SKM-1 (cell line): ENCODE measurements around the gene ZNF599.
"Not testable (repeated sequence)": the region's sequence is repeated elsewhere in the genome, so short reads cannot be mapped to it uniquely, and the experiment has no call there.

Source experiments
- DNase-seq: peaks from one replicate; lab custom pipeline; 2025; ENCODE audit not compliant: unreplicated experiment; lab: John Stamatoyannopoulos, UW

Gene ZNF599

DNA sequence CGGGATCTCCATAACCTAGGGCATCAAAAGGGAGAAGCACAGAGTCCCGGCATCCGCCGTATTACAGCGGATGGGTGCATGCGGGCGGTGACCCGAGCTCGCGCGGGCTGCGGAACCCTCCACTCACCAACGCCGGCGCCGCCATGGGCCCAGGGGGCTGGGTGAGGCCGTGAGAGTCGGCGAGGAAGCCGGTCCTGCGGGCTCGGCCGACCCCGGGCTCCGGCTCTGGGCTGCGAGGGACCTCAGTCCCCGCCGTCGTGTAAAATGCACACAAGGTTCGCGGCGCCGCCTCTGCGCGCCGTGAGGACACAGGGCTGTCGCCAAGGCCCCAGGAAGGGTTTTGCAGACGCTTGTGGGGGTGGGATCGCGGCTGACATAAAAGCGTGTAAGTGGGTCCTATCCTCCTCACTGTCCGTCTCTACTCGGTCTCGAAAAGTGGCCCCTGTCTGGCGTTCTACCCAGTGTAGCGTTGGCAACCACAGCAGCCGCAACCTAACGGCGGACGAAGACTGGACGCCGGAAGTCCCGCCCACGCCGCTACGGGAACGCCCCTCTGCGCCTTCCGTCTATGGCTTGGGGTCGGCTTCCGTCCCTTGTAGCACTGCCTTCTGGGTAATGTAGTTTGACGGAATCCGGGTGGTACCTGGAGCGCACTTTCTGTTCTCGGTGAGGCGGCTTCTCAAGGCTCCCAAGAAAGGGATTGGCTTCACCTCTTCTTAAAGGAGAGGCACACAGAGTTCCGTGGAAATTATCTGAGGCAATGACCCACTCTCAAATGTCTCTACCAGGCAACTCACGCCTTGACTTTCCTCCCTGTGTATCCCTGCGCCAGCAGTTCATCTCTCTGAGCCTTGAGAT, at the start of gene ZNF599:
Gene ZNF599, minus strand, starts transcription at position 519 of the 858 bp plus-strand sequence. Its CDS starts 374 bp downstream, at position 145.
- DNase-seq: peak; percentile 54

DNA sequence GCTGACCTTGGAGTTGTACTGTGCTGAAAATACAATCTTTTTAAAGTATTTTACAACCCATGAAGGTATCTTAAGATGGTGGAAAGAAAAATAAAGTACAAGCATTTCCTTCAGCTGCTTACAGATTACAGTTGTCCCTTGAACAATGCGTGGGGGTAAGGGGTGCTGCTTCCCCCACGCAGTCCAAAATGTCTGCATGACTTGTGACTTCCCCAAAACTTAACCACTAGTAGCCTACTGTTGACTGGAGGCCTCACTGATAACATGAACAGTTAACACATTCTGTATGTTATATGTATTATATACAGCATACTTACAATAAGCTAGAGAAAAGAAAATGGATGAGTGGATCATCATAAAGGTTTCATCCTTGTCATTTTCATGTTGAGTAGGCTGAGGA, 45.3 kb upstream of the ZNF599 start:
- DNase-seq: no peak

DNA sequence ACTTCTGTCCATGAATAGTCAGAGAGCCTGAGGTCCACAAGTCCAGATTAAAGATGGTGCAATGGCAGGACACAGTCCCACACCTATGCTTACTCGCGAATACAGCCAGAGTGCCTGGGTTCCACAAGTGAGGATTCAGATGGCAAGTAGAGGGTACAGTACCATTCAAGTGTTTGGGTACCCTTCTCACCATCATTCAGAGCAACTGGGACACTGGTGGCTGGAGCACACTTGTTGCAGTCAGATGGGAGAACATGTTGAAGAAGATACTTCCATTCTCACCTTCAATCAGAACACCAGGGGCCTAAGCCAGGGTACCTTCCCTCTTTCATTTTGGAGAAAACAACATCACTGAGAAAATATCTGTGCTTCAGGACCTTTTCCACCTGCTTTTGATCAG, 43.7 kb upstream of the ZNF599 start:
- DNase-seq: no peak

DNA sequence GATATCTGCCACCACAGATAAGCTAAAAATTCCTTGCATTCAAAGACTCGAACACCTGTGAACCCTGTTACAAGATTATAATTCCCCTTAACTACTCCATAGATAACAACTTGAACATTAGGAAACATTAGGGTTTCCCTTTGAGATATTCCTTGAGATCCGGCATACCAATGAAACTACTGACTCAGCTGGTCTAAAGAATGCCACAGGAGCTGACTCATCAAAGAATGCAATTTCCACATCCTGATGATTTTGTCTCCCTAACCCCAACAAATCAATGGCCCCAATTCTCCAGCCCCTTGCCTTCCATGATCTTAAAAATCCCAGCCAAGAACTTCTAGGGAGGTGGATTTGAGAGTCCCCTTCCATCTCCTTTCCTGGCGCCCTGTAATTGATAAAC, 35.6 kb upstream of the ZNF599 start:
- DNase-seq: no peak

DNA sequence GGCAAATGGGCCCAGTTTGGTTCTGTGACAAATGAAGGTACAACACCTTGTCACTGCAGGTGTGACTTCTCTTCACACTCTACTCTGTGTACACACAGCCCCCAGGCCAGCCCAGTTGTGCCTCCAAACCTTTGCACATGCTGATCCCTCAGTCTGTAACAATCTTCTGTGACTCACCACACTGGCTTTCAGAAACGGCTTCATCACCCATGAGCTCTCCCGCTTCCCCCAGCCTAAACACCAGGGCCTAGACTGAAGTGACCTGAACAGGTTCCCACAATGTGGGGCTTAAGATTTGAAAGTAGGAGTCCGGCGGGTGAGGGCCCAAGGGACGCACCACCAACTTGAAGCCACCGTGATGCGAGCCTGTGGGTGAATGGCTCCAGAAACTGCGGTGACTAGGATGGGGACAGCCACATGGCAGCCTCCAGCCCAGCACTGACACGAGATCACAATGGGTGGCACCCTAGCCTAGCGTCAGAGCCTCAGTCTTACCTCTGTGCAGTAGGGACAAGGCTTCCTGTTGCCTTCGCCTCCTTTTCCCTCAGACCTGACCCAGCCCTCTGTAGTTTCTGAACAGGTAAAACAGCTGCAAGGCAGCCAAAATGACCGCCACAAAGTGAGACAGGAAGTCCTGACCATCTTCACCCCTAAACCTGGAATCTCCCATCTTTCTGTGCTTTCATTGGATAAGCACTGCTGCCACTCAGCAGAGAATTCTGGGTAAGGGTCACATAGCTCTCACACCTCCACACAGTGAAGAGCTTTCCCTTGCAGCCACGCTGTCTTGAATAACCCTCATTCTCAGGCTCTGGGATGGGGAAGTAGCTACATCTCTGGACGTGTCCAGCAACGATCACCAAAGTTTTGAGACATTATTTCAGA, 34.2 kb upstream of the ZNF599 start:
- no peak for DNase-seq

DNA sequence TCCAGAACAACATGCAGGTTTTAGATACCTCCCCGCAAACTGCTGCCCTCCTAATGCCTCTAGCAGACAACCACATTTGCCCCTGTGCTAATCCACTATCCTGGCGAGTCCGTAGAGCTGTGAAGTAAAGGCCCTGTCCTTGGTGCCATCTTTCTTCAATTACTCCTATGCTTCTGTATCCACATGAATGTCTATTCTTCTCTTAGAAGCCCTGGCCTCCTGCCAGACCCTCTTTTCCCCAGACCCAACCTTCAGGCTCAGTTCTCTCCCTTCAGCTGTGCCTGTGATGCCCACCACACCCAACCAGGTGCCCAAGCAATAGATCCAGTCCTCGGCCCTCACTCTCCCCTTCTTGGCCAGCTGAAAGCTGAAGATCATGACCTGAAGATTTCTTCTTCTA, 31.1 kb upstream of the ZNF599 start:
- no peak for DNase-seq

DNA sequence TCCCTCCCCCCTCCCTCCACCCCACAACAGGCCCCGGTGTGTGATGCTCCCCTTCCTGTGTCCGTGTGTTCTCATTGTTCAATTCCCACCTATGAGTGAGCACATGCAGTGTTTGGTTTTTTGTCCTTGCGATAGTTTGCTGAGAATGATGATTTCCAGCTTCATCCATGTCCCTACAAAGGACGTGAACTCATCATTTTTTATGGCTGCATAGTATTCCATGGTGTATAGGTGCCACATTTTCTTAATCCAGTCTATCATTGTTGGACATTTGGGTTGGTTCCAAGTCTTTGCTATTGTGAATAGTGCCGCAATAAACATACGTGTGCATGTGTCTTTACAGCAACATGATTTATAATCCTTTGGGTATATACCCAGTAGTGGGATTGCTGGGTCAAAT, 23.9 kb upstream of the ZNF599 start:
- DNase-seq: not testable (repeated sequence)

DNA sequence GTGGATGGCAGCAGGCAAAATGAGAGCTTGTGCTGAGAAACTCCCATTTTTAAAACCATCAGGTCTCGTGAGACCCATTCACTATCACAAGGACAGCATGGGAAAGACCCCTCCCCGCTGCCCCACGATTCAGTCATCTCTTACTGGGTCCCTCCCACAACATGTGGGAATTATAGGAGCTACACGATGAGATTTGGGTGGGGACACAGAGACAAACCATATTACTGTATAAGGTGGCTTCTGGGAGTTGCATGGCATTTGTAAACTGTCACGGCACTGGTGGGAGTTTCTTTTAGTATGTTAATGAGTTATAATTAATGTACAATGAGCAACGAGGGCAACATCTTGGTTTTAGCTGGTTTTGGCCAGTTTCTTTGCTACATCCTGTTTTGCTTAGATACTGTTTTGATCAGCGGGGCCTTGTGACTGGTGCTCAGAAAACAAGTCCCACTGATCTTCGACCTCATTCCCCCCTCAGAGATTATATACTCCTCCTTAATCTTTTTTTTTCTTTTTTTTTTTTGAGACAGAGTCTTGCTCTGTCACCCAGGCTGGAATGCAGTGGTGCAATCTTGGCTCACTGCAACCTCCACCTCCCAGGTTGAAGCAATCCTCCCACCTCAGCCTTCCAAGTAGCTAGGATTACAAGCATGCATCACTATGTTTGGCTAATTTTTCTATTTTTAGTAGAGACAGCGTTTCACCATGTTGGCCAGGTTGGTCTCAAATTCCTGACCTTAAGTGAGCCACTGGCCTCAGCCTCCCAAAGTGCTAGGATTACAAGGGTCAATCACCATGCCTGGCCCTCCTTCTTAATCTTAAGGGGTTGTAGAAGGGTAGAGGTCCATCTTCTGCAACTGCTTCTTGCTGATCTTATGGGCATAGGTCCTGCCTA, 21.3 kb upstream of the ZNF599 start:
- no peak for DNase-seq

DNA sequence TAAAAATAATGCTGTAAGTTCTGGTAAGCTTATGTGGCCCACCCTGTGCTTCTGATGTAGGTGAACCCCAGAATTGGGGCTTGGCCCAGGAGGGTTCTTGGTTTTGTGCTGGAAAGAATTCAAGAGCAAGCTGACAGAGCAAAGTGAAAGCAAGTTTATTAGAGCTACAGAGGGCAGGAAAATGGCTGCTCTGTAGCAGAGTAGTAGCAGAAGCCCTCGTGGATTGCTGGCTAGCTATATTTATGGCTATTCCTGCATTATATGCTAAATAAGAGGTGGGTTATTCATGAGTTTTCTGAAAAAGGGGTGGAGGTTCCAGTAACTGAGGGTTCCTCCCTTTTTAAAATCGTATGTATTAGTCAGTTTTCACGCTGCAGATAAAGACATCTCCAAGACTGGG, 20.6 kb upstream of the ZNF599 start:
- DNase-seq: no peak

DNA sequence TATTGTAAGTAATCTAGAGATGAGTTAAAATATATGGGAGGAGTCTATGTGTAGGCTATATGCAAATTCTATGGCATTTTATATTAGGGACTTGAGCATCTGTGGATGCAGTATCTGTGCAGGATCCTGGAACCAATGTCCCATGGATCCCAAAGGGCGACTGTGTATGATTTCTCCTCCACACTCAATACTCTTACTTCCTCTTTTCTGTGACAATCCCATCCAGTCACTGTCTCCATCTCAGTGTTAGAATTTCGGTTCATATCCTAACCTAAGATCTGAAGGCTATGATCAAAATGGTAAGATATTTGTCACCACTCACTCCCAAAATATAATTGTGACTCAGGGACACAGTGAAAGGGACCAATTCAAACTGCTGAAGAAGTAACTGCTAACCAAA, 15.1 kb upstream of the ZNF599 start:
- DNase-seq: no peak

DNA sequence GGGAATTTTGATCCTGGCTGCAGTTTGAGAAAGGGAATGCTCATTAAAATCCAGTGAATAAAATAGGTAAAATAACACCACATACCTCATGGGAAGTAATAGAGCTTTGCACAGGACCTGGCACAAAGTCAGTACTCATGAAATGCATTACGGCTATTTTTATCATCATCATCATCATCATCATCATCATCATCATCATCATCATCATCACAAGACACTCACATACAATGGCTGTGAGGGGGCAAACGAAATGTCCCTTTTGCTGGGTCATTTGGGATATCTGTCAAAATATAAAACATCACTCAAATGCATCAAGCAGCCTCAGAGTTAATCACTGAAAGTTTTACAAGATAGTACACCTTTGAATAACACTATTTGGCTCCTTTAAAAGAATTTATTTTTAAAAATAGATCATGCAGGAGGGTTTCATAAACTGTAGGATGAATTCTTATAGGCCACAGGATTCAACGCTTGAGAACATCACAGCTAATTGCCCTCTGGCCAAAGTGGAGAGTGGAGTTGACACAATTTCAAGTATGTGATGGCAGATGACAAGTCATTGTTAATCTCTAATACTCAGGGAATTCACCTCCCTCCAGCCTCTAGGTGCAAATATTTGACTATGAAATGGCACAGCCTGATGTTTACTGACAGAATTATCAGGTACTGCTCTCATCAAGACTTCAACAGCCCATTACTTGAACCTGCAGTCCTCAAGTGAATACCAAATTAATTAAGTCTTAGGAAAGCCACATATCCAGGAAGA, 14.2 kb upstream of the ZNF599 start:
- DNase-seq: no peak

DNA sequence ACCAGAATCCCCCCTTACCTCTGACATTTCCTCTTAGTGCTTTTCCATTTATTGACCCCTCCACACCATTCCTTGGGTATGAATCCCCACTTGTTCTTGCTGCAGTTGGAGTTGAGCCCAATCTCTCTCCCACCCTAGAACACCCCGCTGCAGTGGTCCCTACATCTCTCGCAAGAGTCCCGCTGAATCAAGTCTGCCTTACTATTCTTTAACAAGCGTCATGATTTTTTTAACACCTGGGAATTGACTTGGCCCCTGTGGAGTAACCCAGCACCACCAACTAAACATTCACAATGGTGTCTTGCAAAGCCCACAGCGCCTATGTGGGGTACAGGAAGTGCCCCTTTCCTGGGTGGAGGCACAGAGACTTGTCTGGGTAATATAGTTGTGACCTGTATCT, 13.2 kb upstream of the ZNF599 start:
- DNase-seq: no peak

DNA sequence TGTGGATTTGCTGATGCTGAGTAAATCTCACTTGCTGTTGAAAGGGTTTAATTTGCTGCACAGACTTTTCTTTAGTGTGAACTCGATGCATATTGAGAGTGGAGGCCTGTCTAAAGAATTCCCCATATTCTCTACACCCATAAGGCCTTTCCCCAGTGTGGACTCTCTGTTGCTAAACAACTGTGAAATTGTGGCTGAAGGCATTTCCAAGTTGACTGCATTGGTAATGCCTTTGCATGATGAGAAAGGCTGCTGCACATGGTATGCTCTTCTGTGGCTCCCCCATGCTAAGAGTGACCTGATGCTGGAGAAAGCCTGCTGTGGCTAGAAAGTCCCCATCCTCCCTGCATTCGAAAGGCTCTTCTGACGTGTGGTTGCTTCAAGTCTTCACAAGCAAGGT, 6.6 kb upstream of the ZNF599 start:
- DNase-seq: no peak

DNA sequence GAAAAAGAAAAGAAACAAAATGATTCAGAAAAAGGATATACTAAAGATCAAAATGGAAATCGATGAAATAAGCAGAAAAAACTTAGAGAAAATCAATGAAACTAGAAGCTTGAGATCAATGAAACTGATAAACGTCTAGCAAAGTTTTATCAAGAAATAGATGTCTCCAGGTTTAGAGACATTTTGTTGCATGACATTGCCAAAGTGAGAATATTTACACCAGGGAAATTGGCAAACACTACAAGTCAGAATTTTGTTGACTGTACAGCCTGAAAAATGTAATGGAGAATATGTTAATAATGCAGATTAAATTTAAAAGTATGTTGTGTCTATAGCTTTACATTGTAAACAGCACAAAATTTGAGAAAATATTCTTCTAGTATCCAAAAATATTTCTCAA, 5.3 kb upstream of the ZNF599 start:
- DNase-seq: no peak

DNA sequence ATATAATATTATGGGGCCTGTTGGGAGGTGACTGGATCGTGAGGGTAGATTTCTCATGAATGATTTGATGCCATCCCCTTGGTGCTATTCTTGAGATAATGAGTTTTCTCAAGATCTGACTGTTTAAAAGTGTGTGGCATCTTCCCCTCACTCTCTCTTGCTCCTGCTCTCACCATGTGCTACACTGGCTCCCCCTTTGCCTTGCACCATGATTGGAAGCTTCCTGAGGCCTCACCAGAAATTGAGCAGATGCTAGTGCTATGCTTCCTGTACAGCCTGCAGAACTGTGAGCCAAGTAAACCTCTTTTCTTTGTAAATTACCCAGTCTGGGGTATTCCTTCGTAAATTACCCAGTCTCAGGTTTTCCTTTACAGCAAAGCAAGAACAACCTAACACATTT, 1.8 kb upstream of the ZNF599 start:
- no peak for DNase-seq

DNA sequence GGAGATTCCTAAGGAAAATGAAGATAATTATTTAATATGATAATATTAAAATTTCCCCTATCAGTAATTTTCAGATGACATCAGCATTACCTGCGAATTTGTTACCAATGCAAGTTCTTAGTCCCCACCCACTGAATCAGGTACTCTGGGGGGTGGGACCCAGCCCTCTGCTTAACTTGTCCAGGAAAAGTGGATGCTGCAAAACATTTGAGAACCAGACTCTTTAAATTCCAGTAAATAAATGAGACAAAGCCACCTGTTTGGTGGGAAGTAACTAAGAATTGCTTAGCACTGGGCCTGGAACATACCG, 495 bp upstream of the ZNF599 start:
- DNase-seq: no peak

DNA sequence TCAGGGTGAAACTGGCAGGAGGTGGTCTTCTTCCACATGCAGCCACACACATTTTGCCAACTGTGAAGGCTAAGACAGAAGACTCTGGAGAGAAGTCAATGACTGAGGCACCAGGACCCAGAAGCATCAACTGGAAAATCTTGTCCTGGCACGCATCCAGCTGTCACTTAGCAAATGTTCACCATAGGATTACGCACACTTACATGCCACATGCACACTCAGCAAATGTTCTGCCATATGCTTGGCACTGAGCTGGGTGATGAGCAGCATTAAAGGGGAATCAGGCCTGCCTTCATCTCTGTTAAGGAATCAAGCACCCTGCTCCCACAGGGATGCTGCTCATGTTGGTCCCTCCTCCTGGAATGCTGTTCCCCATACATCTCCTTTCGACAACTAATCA, 5.1 kb downstream of the ZNF599 start:
- no peak for DNase-seq

DNA sequence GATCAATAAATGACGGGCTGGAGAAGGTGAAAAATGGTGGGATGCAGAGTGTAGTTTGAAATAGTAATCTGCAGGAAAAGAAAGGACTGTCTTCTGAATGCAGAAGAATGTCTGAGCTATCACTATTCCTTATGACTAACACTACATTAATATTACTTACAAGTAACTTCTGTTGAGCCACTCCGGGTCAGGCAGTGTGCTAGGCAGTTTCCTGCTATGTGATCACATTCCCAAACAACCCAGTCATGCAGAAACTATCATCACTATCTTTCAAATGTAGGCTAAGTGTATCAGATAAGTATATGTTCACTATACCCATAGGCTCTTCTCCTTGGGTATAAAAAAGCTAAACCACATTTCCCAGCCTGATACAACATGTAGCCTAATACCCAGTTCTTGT, 6.6 kb downstream of the ZNF599 start:
- no peak for DNase-seq

DNA sequence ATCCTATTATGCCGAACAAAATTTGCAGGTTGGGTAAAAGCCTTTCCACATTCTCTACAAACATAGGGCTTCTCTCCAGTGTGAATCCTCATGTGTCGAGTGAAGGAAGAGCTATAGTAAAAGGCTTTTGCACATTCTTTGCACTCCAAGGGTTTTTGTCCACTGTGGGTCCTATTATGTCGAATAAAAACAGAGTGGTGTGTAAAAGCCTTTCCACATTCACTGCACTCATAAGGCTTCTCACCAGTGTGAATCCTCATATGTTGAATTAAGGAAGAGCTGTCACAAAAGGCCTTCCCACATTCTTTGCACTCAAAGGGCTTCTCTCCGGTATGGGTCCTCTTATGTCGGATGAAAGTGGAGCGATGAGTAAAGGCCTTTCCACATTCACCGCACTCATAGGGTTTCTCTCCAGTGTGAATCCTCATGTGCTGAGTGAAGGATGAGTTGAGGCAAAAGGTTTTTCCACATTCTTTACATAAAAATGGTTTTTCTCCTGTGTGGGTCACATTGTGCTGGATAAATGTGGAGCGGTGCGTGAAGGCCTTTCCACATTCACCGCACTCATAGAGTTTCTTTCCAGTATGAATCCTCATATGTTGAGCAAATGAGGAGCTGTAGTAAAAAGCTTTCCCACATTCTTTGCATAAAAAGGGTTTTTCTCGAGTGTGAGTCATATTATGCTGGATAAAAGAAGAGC, 13.6 kb downstream of the ZNF599 start:
- no peak for DNase-seq

DNA sequence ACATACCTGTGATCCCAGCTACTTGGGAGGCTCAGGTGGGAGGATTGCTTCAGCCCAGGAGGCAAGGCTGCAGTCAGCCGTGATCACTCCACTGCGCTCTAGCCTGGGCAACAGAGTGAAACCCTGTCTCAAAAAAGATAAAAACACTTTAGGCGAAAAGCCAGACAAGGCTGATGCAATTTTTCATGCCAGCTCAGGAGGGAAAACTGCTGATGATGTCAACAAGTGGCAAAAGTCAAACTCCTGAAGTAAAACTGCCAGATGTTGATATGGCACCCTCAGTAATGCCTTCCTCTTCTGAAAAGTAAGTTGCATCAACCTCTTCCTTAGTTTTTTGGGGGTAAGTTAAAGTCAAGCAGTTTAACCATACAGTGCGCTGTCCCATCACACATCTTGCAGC, 15.6 kb downstream of the ZNF599 start:
- no peak for DNase-seq
